Stimulated activated CD4-positive, alpha-beta T cell treated with anti-CD3 and anti-CD28 coated beads, TNF-alpha, amount 100 ng/mL, for 1 hour (primary cell): ENCODE data around the gene PTGFRN.
"Not testable (repeated sequence)": the region's sequence is repeated elsewhere in the genome, so short reads cannot be mapped to it uniquely, and the experiment has no call there.

Experiments
- DNase-seq, 3 donors: peaks; one replicate each; pipeline ENCODE4 v3.0.0-alpha.2; 2020; ENCODE audit warnings: low read depth in 3 of 3, low spot score in 1 of 3

Gene PTGFRN

GRCh38 chr1:116971258-116971860, 61.6 kb downstream of the PTGFRN start:
- DNase-seq = no peak

- DNase-seq = no peak
Observed at GRCh38 chr1:116971965-116972673, 62.4 kb downstream of the PTGFRN start.

- DNase-seq = no peak
Observed at GRCh38 chr1:116972674-116973030, 62.9 kb downstream of the PTGFRN start.

- DNase-seq = not testable (repeated sequence)
Observed at GRCh38 chr1:116980309-116980708, 70.6 kb downstream of the PTGFRN start.

- DNase-seq = no peak
Observed at GRCh38 chr1:116981521-116982037, 71.9 kb downstream of the PTGFRN start.

- DNase-seq = no peak
Observed at GRCh38 chr1:116982319-116983004, 72.7 kb downstream of the PTGFRN start.

GRCh38 chr1:116983112-116983511, 73.4 kb downstream of the PTGFRN start:
- DNase-seq = no peak

GRCh38 chr1:116983678-116984077, 74.0 kb downstream of the PTGFRN start:
- DNase-seq = no peak

- no peak for DNase-seq
Observed at GRCh38 chr1:116984406-116985160, 74.9 kb downstream of the PTGFRN start.

- peak in 2 of 3 donors; percentile 13 to 32 for DNase-seq
Observed at GRCh38 chr1:116986421-116987255, 76.9 kb downstream of the PTGFRN start.

- peak; percentile 35 to 59 (median 43) for DNase-seq
Observed at GRCh38 chr1:116987256-116987555, 77.5 kb downstream of the PTGFRN start.

- DNase-seq = no peak
Observed at GRCh38 chr1:116988248-116988647, 78.5 kb downstream of the PTGFRN start.

- DNase-seq = no peak
Observed at GRCh38 chr1:116988908-116989307, 79.2 kb downstream of the PTGFRN start.

- DNase-seq = no peak
Observed at GRCh38 chr1:116989835-116990234, 80.1 kb downstream of the PTGFRN start.

GRCh38 chr1:116990612-116991151, 81.0 kb downstream of the PTGFRN start:
- DNase-seq = no peak

- no peak for DNase-seq
Observed at GRCh38 chr1:116991171-116991845, 81.6 kb downstream of the PTGFRN start.

GRCh38 chr1:116991918-116992317, 82.2 kb downstream of the PTGFRN start:
- DNase-seq = no peak

GRCh38 chr1:116993286-116993685, 83.6 kb downstream of the PTGFRN start:
- DNase-seq = no peak

GRCh38 chr1:116994411-116994810, 84.7 kb downstream of the PTGFRN start:
- DNase-seq = no peak

GRCh38 chr1:116997066-116997465, 87.3 kb downstream of the PTGFRN start:
- no peak for DNase-seq
